SK-N-SH treated with all-trans-retinoic acid at 6 μM for 48 hours (cell line): ENCODE results near the gene BCR.
A peak's percentile ranks its signal among the peaks of the same experiment; 100 is the strongest.

Source experiments
- ATAC-seq: fragments of 200-7000 bp; cut with Tn5 transposase; 3 replicates; pipeline ENCODE4 v1.9.1; 2020; ENCODE audit warnings: mild to moderate bottlenecking, moderate library complexity
- ARNTL ChIP-seq: fragments of 450-650 bp; formaldehyde crosslinking; IDR thresholded peaks from 2 replicates; pipeline ENCODE4 v1.5.0; 2020; ENCODE audit warnings: low read depth, mild to moderate bottlenecking, moderate library complexity, borderline replicate concordance
- BACH2 ChIP-seq: fragments of 250-450 bp; sonication (Bioruptor Pico); IDR thresholded peaks from 2 replicates; pipeline ENCODE4 v1.9.0; 2021; ENCODE audit warnings: mild to moderate bottlenecking, borderline replicate concordance
- CREB5 ChIP-seq: fragments of 250-450 bp; sonication (Bioruptor Pico); IDR thresholded peaks from 2 replicates; pipeline ENCODE4 v1.5.1; 2020; ENCODE audit warnings: low read depth, mild to moderate bottlenecking, moderate library complexity
- CSDC2 ChIP-seq: fragments of 250-450 bp; sonication (Bioruptor Pico); IDR thresholded peaks from 2 replicates; pipeline ENCODE4 v1.5.0; 2020; ENCODE audit warnings: mild to moderate bottlenecking, moderate library complexity
- ESRRG ChIP-seq: fragments of 250-450 bp; sonication (Bioruptor Pico); IDR thresholded peaks from 2 replicates; pipeline ENCODE4 v1.6.1; 2021; ENCODE audit warnings: mild to moderate bottlenecking
- GLIS3 ChIP-seq: fragments of 250-450 bp; sonication (Bioruptor Pico); IDR thresholded peaks from 2 replicates; pipeline ENCODE4 v1.5.0; 2020; ENCODE audit warnings: mild to moderate bottlenecking, moderate library complexity
- ISL1 ChIP-seq: fragments of 250-450 bp; sonication (Bioruptor Pico); IDR thresholded peaks from 2 replicates; pipeline ENCODE4 v2.1.2; 2022; ENCODE audit warnings: mild to moderate bottlenecking, moderate library complexity
- OSR1 ChIP-seq: fragments of 250-450 bp; sonication (Bioruptor Pico); IDR thresholded peaks from 2 replicates; pipeline ENCODE4 v1.8.0; 2022; ENCODE audit warnings: moderate library complexity, mild to moderate bottlenecking, inconsistent platforms
- POU6F1 ChIP-seq: fragments of 250-450 bp; sonication (Bioruptor Pico); IDR thresholded peaks from 2 replicates; pipeline ENCODE4 v1.8.0; 2021; ENCODE audit warnings: low read depth, mild to moderate bottlenecking, moderate library complexity, borderline replicate concordance
- PPARA ChIP-seq: fragments of 250-450 bp; sonication (Bioruptor Pico); IDR thresholded peaks from 2 replicates; pipeline ENCODE4 v1.5.0; 2020; ENCODE audit warnings: mild to moderate bottlenecking, borderline replicate concordance
- RARB ChIP-seq: fragments of 250-450 bp; sonication (Bioruptor Pico); IDR thresholded peaks from 2 replicates; pipeline ENCODE4 v1.8.0; 2021; ENCODE audit warnings: mild to moderate bottlenecking, moderate library complexity
- SNAI2 ChIP-seq: fragments of 250-450 bp; sonication (Bioruptor Pico); IDR thresholded peaks from 2 replicates; pipeline ENCODE4 v1.5.0; 2020; ENCODE audit warnings: mild to moderate bottlenecking, moderate library complexity
- TCF4 ChIP-seq: fragments of 250-450 bp; sonication (Bioruptor Pico); IDR thresholded peaks from 2 replicates; pipeline ENCODE4 v1.8.0; 2021; ENCODE audit warnings: mild to moderate bottlenecking, moderate library complexity, borderline replicate concordance
- TOX ChIP-seq: fragments of 250-450 bp; sonication (Bioruptor Pico); IDR thresholded peaks from 2 replicates; pipeline ENCODE4 v1.8.0; 2021; ENCODE audit warnings: mild to moderate bottlenecking, moderate library complexity, borderline replicate concordance
- TSHZ2 ChIP-seq: fragments of 250-450 bp; sonication (Bioruptor Pico); IDR thresholded peaks from 2 replicates; pipeline ENCODE4 v1.5.0; 2020; ENCODE audit warnings: mild to moderate bottlenecking, moderate library complexity
- ZC3H10 ChIP-seq: fragments of 250-450 bp; sonication (Bioruptor Pico); IDR thresholded peaks from 2 replicates; pipeline ENCODE4 v1.5.1; 2021; ENCODE audit warnings: mild to moderate bottlenecking, moderate library complexity
- ZFP3 ChIP-seq: fragments of 250-450 bp; sonication (Bioruptor Pico); IDR thresholded peaks from 2 replicates; pipeline ENCODE4 v1.5.0; 2020; ENCODE audit warnings: mild to moderate bottlenecking, moderate library complexity
- ZFP30 ChIP-seq: fragments of 450-650 bp; formaldehyde crosslinking; IDR thresholded peaks from 2 replicates; pipeline ENCODE4 v1.5.0; 2022; ENCODE audit warnings: mild to moderate bottlenecking, moderate library complexity
- ZNF565 ChIP-seq: fragments of 450-650 bp; formaldehyde crosslinking; conservative IDR thresholded peaks from 2 replicates; pipeline ENCODE4 v1.5.0; 2020; ENCODE audit warnings: low read depth, mild to moderate bottlenecking, moderate library complexity
- ZNF70 ChIP-seq: fragments of 450-650 bp; formaldehyde crosslinking; IDR thresholded peaks from 2 replicates; pipeline ENCODE4 v1.5.0; 2020; ENCODE audit warnings: mild to moderate bottlenecking, moderate library complexity
- TF ChIP-seq, protein P1 (sequence below): fragments of 250-450 bp; sonication (Bioruptor Pico); IDR thresholded peaks from 2 replicates; pipeline ENCODE4 v1.8.0; 2020; ENCODE audit warnings: mild to moderate bottlenecking, moderate library complexity, borderline replicate concordance

BCR gene

GRCh38 chr22:23246982-23247766 is 66.9 kb downstream of the BCR start:
- ATAC-seq = no peak

DNA sequence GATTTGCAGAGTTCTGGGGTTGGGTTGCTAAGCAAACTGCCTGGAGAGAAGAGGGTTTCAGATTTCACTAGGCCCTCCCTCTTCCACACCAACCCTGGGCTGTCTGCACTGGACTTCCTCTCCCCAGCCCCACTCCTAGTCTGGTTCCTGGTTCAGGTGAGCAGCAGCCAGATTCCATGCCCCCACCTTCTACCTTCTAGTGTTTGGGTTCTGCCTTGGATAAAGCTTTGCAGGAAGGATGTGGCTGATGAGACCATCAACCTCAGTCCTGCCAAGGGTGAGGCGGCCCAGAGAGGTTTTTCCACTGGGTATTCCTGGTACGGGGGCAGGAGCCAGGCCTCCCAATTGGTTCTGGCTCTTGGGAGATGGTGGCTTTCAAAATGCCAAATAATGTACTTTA is 68.3 kb downstream of the BCR start:
- TF ChIP-seq ZC3H10 (CRISPR knock-in tag) = no peak
- TF ChIP-seq ZNF565 = no peak
- TF ChIP-seq RARB (CRISPR knock-in tag) = no peak
- no peak for TF ChIP-seq OSR1 (CRISPR knock-in tag)
- TF ChIP-seq ESRRG (CRISPR knock-in tag) = no peak
- TF ChIP-seq ARNTL = no peak
- no peak for TF ChIP-seq ISL1 (CRISPR knock-in tag)
- no peak for TF ChIP-seq SNAI2 (CRISPR knock-in tag)
- no peak for TF ChIP-seq POU6F1 (CRISPR knock-in tag)
- TF ChIP-seq ZFP30 (CRISPR knock-in tag) = no peak
- no peak for TF ChIP-seq GLIS3
- TF ChIP-seq TOX (CRISPR knock-in tag) = no peak
- TF ChIP-seq BACH2 (CRISPR knock-in tag) = no peak
- no peak for TF ChIP-seq ZNF70 (CRISPR knock-in tag)
- TF ChIP-seq PPARA (CRISPR knock-in tag) = no peak
- TF ChIP-seq, all 23 proteins: peak for 0
- ATAC-seq = peak; percentile 90

More at GRCh38 chr22:23246982-23247766, 66.9 kb downstream of the BCR start:
- no peak for TF ChIP-seq CSDC2
- no peak for TF ChIP-seq ZC3H10 (CRISPR knock-in tag)
- no peak for TF ChIP-seq POU6F1 (CRISPR knock-in tag)
- no peak for TF ChIP-seq ZNF565
- TF ChIP-seq, protein P1, sequence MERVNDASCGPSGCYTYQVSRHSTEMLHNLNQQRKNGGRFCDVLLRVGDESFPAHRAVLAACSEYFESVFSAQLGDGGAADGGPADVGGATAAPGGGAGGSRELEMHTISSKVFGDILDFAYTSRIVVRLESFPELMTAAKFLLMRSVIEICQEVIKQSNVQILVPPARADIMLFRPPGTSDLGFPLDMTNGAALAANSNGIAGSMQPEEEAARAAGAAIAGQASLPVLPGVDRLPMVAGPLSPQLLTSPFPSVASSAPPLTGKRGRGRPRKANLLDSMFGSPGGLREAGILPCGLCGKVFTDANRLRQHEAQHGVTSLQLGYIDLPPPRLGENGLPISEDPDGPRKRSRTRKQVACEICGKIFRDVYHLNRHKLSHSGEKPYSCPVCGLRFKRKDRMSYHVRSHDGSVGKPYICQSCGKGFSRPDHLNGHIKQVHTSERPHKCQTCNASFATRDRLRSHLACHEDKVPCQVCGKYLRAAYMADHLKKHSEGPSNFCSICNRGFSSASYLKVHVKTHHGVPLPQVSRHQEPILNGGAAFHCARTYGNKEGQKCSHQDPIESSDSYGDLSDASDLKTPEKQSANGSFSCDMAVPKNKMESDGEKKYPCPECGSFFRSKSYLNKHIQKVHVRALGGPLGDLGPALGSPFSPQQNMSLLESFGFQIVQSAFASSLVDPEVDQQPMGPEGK (CRISPR knock-in tag) = no peak
- no peak for TF ChIP-seq TCF4 (CRISPR knock-in tag)
- no peak for TF ChIP-seq BACH2 (CRISPR knock-in tag)
- no peak for TF ChIP-seq CREB5 (CRISPR knock-in tag)
- no peak for TF ChIP-seq GLIS3
- TF ChIP-seq OSR1 (CRISPR knock-in tag) = no peak

DNA sequence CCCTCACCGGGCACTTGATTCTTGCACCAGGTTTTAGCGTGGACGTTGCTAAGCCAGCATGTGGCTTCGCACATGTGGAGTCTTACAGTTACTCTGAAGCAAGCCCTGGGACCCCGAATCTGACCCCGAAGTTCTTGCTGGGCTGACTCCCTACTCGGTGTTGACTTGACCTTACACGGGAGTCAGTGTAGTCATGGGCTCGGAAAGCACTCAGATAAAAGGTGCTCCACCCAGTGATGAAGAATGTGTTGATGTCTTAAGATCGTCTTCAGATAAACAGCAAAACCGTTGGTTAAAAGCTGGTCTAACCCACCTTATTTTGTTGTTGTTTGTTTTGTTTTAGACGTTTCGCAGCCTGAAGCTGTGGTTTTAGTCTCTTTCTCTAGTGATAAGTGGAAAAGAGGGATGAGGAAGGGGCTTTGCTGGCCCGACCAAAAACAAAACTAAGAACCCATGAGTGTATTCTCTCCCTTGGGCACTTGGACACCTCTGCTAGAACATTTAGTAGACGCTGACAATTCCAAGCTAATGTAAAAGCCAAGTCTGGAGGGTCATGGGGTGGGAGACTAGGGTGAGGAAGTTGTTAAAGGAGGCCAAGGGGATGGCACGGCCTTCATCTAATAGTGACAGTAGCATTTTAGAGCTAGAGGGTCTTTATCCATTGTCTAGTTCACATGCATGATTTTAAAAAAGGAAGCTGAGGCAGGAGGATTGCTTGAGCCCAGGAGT is 69.9 kb downstream of the BCR start:
- TF ChIP-seq ISL1 (CRISPR knock-in tag) (no peak), PPARA (CRISPR knock-in tag) (peak; percentile 5; the same call in 1 of the 2 replicates), ZNF565 (no peak), ZC3H10 (CRISPR knock-in tag) (no peak), ZFP3 (CRISPR knock-in tag) (no peak)
- no peak for ATAC-seq

- TF ChIP-seq CREB5 (CRISPR knock-in tag) (no peak), SNAI2 (CRISPR knock-in tag) (no peak), ZNF70 (CRISPR knock-in tag) (no peak), ESRRG (CRISPR knock-in tag) (no peak), BACH2 (CRISPR knock-in tag) (no peak), TSHZ2 (CRISPR knock-in tag) (no peak)
- ATAC-seq = no peak
These were observed 70.6 kb downstream of the BCR start for GRCh38 chr22:23250785-23251363.
